OCI-LY3 (cell line): ENCODE results near the gene CKMT2.

Experiments used
- H2AFZ ChIP-seq: fragments of 200-600, 300-600 bp; shearing (Covaris generic); 2 replicates; pipeline ENCODE4 v1.6.0; 2014; ENCODE audit warnings: antibody characterized with exemption, low read depth, low read length
- H3K27ac ChIP-seq: fragments of 200-600, 300-600 bp; sonication (generic); 2 replicates; pipeline ENCODE4 v1.5.1; 2014; ENCODE audit warnings: mild to moderate bottlenecking, low read length, moderate library complexity, mixed read lengths
- H3K27me3 ChIP-seq: fragments of 200-600, 300-600 bp; sonication (generic); 2 replicates; pipeline ENCODE4 v1.6.1; 2014; ENCODE audit warnings: low read depth, low read length, mixed read lengths
- H3K36me3 ChIP-seq: fragments of 200-600, 300-600 bp; sonication (generic); replicated peaks from 2 replicates; pipeline ENCODE3; 2014; ENCODE audit warnings: low read depth, low read length, mixed read lengths
- H3K4me1 ChIP-seq: fragments of 300-600, 200-600 bp; sonication (generic); 2 replicates; pipeline ENCODE4 v1.6.1; 2014; ENCODE audit warnings: low read length, mixed read lengths
- H3K4me2 ChIP-seq: fragments of 200-600, 300-600 bp; sonication (generic); 2 replicates; pipeline ENCODE4 v1.6.1; 2014; ENCODE audit warnings: low read length, mixed read lengths
- H3K4me3 ChIP-seq: fragments of 300-600, 200-600 bp; sonication (generic); 2 replicates; pipeline ENCODE4 v1.5.1; 2014; ENCODE audit warnings: antibody characterized with exemption, mild to moderate bottlenecking, low read length, moderate library complexity
- H3K79me2 ChIP-seq: fragments of 300-600, 200-600 bp; shearing (Covaris generic); 2 replicates; pipeline ENCODE4 v1.6.1; 2014; ENCODE audit warnings: mild to moderate bottlenecking, low read length, mixed read lengths
- H3K9ac ChIP-seq: fragments of 300-600, 200-600 bp; shearing (Covaris generic); 2 replicates; pipeline ENCODE4 v1.6.0; 2014; ENCODE audit warnings: mild to moderate bottlenecking, low read length, moderate library complexity
- H3K9me3 ChIP-seq: fragments of 200-600, 300-600 bp; shearing (Covaris generic); 2 replicates; pipeline ENCODE4 v1.6.1; 2014; ENCODE audit warnings: low read length, mixed read lengths; ENCODE audit not compliant: insufficient read depth
- H4K20me1 ChIP-seq: fragments of 200-600, 300-600 bp; sonication (generic); 2 replicates; pipeline ENCODE4 v1.6.1; 2016; ENCODE audit warnings: low read length, mixed read lengths; ENCODE audit not compliant: insufficient read depth
- EZH2phosphoT487 ChIP-seq: fragments of 200-600 bp; shearing (Covaris generic); IDR thresholded peaks from 2 replicates; pipeline ENCODE4 v1.6.1; 2018; ENCODE audit warnings: antibody characterized with exemption, mixed run types, low read depth
- TF ChIP-seq, protein P1 (sequence below): fragments of 200-600, 300-600 bp; sonication (generic); IDR thresholded peaks from 2 replicates; pipeline ENCODE4 v1.5.1; 2014; ENCODE audit warnings: antibody characterized with exemption, low read length, low read depth

The CKMT2 gene

DNA sequence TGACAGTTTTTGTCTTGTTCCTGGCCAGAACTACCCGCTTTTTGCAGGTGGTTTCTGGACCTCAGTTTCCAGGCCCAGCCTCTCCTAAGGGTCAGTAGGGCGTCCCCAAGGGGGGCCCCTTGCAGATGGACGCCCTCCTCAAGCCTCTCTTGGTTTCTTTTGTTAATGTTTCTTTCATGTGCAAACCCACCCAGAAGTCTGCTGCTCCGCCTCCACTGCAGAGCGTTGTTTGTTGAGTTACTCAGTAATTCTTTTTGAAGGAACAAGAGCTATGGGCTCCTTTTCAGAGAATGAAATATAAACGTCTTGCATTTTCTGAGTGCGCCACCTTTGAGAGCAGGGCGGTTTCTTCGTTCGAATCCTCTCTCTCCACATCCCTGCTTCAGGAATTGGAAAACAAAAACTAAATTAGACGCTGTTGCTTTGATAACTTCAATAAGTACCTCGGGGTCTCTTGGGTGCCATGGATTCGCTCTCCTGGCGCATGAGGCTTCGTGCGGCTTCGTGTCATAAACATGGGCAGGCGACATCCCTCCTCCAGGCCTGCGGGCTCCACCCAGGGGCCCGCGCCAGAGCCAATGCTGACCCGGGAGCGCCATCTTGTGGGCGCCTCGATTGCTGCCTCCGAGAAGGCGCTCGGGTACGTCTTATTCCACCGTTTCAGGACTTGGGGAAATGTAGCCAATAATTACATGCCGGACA lies 38.3 kb upstream of the CKMT2 start:
- no peaks in the 10 kb centered on the region for H3K79me2 ChIP-seq
- no peak overlapping the region for H2AFZ ChIP-seq
- peaks cover 21% of the 10 kb centered on the region for H3K4me1 ChIP-seq
- peak overlapping the region; percentile 69 for H3K4me2 ChIP-seq
- no peak overlapping the region for H3K27ac ChIP-seq
- H4K20me1 ChIP-seq: no peaks in the 10 kb centered on the region
- H3K36me3 ChIP-seq: no peaks in the 10 kb centered on the region
- TF ChIP-seq, protein P1, sequence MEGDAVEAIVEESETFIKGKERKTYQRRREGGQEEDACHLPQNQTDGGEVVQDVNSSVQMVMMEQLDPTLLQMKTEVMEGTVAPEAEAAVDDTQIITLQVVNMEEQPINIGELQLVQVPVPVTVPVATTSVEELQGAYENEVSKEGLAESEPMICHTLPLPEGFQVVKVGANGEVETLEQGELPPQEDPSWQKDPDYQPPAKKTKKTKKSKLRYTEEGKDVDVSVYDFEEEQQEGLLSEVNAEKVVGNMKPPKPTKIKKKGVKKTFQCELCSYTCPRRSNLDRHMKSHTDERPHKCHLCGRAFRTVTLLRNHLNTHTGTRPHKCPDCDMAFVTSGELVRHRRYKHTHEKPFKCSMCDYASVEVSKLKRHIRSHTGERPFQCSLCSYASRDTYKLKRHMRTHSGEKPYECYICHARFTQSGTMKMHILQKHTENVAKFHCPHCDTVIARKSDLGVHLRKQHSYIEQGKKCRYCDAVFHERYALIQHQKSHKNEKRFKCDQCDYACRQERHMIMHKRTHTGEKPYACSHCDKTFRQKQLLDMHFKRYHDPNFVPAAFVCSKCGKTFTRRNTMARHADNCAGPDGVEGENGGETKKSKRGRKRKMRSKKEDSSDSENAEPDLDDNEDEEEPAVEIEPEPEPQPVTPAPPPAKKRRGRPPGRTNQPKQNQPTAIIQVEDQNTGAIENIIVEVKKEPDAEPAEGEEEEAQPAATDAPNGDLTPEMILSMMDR: peak; percentile 83
- TF ChIP-seq EZH2phosphoT487: no peak
- peaks cover 10% of the 10 kb centered on the region; the same call in 1 of the 2 replicates for H3K27me3 ChIP-seq
- H3K9me3 ChIP-seq: no peaks in the 10 kb centered on the region
- H3K4me3 ChIP-seq: 0 out of 2 replicates have a peak overlapping the region, but pooled peaks have one; percentile 29
- no peak overlapping the region for H3K9ac ChIP-seq

DNA sequence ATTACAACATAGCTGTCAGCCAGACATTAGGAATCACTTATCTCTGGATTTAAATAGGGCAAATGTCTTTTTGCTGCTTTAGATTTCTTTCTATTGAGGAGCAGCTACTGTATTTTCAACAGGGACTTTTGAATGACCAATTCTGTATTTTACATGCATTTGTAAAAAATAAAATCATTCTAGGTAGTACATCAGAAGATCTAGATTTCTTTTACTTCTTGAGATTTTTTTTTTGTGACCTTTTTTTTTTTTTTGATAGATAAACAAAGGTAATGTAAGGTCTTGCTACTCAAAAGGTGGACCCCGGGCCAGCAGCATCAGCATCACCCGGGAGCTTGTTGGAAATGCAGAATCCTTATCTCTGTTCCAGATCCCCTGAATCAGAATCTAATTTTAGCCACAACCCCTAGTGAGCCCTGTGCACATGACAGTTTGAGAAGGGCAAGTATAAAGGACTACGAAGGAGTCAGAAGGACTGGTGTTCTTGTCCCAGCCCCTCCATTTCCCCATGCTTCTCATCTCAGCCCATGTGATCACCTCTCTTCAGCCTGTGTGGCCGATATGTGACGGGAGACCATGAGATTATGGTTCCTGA lies 37.7 kb upstream of the CKMT2 start:
- no peaks in the 10 kb centered on the region for H3K9me3 ChIP-seq
- no peak overlapping the region for H2AFZ ChIP-seq
- 0 out of 2 replicates have a peak overlapping the region, but pooled peaks have one; percentile 29 for H3K4me3 ChIP-seq
- no peak overlapping the region for H3K9ac ChIP-seq
- H3K4me1 ChIP-seq: peaks cover 21% of the 10 kb centered on the region
- no peaks in the 10 kb centered on the region for H4K20me1 ChIP-seq
- peak overlapping the region; percentile 50 for H3K4me2 ChIP-seq
- TF ChIP-seq, protein P1: no peak
- TF ChIP-seq EZH2phosphoT487: no peak
- H3K27ac ChIP-seq: no peak overlapping the region
- no peaks in the 10 kb centered on the region for H3K36me3 ChIP-seq
- peaks cover 10% of the 10 kb centered on the region; the same call in 1 of the 2 replicates for H3K27me3 ChIP-seq
- H3K79me2 ChIP-seq: no peaks in the 10 kb centered on the region

DNA sequence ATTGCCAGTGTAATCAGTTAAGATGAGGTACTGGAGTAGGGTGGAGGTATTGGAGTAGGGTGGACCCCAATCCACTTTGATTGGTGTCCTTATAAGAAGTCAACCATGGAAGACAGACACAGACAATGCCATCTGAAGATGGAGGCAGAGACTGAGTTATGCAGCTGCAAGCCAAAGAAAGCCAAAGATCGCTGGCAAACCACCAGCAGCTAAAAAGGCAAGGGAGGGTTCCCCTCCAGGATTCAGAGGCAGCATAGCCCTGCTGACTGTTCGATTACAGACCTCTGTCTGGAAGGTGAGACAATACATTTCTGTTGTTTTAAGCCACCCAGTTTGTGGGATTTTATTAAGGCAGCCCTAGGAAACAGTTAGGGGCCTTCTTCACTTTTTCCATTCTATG lies 30.5 kb upstream of the CKMT2 start:
- H3K4me3 ChIP-seq: no peak overlapping the region
- no peak overlapping the region for H3K9ac ChIP-seq
- H4K20me1 ChIP-seq: no peaks in the 10 kb centered on the region
- H3K4me1 ChIP-seq: peaks cover 14% of the 10 kb centered on the region
- H2AFZ ChIP-seq: no peak overlapping the region
- H3K27ac ChIP-seq: no peak overlapping the region
- no peaks in the 10 kb centered on the region for H3K79me2 ChIP-seq
- no peak for TF ChIP-seq EZH2phosphoT487
- TF ChIP-seq, protein P1: no peak
- no peaks in the 10 kb centered on the region for H3K27me3 ChIP-seq
- H3K36me3 ChIP-seq: no peaks in the 10 kb centered on the region
- no peak overlapping the region for H3K4me2 ChIP-seq
- H3K9me3 ChIP-seq: no peaks in the 10 kb centered on the region

DNA sequence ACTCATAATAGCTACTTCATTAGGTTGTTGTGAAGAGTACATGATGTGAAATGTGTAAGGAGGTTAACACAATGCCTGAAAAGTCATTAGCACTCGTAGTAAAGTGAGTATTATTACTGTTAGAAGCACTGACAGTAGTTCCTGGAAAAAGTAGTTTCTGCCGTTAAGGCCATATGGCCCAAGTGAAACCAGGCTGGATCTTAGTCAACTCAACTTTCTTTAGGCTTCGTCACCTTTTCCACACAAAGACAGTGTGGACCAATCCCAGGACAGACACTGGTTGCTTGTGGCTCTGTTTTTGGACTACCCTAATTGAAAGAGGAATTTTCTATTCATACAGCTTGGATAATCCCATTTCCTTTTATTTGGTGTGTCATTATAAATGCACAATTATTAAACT lies 29.4 kb upstream of the CKMT2 start:
- no peaks in the 10 kb centered on the region for H4K20me1 ChIP-seq
- H3K27me3 ChIP-seq: no peaks in the 10 kb centered on the region
- H3K36me3 ChIP-seq: no peaks in the 10 kb centered on the region
- H3K9ac ChIP-seq: no peak overlapping the region
- no peak overlapping the region for H3K4me2 ChIP-seq
- H3K9me3 ChIP-seq: no peaks in the 10 kb centered on the region
- H3K27ac ChIP-seq: no peak overlapping the region
- no peak overlapping the region for H3K4me3 ChIP-seq
- TF ChIP-seq, protein P1: no peak
- TF ChIP-seq EZH2phosphoT487: no peak
- no peaks in the 10 kb centered on the region for H3K79me2 ChIP-seq
- H3K4me1 ChIP-seq: peaks cover 14% of the 10 kb centered on the region
- no peak overlapping the region for H2AFZ ChIP-seq
